Measurements from ENCODE around the gene DPF3. TPM values are rescaled to one million over a fixed set of nuclear protein-coding genes. Genes with fewer than 3 reads are reported as not detected.
A peak's percentile ranks its signal among the peaks of the same experiment; 100 is the strongest.

DPF3 gene
- total and polyA plus RNA-seq, 8 donors, result 1.4 to 3.6 (median 1.9) TPM

DNA sequence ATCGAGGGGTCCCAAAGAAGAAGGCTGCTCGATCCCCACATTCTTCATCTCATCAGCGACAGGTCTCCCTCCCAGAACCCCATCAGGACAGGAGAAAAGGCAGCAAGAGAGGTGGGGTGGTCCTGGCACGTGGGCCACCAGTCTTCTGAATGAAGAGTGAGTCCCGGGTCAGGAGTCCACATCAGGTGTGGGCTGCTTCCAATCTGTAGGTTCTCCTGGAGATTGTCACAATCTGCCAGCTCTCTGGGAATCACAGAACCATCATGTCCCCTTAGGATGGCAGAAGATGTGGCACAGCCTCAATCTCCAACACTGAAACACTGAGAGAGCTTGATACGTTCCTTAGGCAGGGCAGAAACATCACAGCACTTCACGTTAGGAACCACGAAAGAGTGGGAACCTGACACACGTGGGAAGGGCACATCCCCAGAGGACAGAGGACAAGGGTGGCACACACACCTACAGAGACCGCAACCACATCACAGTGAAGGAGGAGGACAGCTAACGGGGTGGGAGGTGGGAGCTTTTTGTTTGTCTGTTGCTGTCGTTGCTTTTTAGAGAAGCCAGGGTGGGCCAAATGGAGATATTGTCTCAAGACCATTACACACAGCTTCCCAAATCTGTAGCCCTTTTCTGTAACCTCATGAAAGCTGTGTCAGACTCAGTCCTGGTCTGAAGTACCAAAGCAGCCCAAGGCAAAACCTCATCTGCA, 284.5 kb downstream of the DPF3 start:
- H3K9me3 ChIP-seq, result no peaks in the 10 kb centered on the region
- intact Hi-C loops (cut with DNase I), result no loop called here
- H3K27me3 ChIP-seq, result no peaks in the 10 kb centered on the region
- no peaks in the 10 kb centered on the region for H3K36me3 ChIP-seq
- H3K4me1 ChIP-seq, result no peaks in the 10 kb centered on the region
- no peak overlapping the region for H3K4me3 ChIP-seq
- DNase-seq (no peak), ATAC-seq (no peak)
- no peak overlapping the region for H3K27ac ChIP-seq
- TF ChIP-seq, protein P1, sequence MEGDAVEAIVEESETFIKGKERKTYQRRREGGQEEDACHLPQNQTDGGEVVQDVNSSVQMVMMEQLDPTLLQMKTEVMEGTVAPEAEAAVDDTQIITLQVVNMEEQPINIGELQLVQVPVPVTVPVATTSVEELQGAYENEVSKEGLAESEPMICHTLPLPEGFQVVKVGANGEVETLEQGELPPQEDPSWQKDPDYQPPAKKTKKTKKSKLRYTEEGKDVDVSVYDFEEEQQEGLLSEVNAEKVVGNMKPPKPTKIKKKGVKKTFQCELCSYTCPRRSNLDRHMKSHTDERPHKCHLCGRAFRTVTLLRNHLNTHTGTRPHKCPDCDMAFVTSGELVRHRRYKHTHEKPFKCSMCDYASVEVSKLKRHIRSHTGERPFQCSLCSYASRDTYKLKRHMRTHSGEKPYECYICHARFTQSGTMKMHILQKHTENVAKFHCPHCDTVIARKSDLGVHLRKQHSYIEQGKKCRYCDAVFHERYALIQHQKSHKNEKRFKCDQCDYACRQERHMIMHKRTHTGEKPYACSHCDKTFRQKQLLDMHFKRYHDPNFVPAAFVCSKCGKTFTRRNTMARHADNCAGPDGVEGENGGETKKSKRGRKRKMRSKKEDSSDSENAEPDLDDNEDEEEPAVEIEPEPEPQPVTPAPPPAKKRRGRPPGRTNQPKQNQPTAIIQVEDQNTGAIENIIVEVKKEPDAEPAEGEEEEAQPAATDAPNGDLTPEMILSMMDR (IDR thresholded peaks at IDR 0.05), result no peak

DNA sequence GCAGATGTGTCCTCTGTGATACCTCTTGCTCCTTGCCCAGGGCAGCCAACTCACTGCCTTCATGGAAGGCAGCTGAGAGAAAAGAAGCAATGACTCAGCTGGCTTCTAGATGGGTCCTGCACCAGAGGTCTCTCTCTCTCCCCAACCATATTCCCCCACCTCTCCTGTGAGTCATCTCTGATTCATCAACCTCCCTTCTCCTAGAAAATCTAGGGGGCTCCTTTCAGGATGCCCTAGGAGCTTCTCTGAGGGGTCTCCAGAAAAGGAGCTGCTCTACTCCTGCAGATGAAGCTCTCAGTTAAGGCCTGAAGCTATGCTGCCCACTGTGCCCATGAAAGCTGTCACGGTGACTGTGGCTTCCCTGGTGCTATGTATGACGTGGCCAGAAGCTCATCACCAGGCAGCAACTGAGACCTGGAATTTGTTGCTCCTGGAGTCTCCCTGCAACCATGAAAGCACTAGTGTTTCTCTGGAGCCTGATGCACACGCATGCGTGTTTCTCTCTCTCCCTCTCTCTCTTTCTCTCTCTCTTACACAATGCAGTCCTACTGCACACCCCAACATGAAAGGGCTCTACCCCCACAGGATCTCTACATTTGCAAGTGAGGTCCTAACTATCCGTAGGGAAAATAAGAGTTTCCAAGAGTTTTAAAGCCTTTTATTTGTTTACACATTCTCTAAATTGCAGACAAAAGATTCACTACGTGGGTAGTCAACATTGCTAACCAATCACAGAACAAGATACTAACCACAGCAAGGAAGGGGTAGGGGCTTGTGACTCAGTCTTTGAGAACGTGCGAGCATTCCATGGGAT, 285.3 kb downstream of the DPF3 start:
- TF ChIP-seq, protein P1 (IDR thresholded peaks at IDR 0.05), result no peak
- intact Hi-C loops (cut with DNase I), result no loop called here
- H3K27ac ChIP-seq, result no peak overlapping the region
- DNase-seq (no peak), ATAC-seq (peak; percentile 36)
- no peaks in the 10 kb centered on the region for H3K4me1 ChIP-seq
- no peaks in the 10 kb centered on the region for H3K36me3 ChIP-seq
- no peak overlapping the region for H3K4me3 ChIP-seq
- H3K9me3 ChIP-seq, result no peaks in the 10 kb centered on the region
- H3K27me3 ChIP-seq, result no peaks in the 10 kb centered on the region

DNA sequence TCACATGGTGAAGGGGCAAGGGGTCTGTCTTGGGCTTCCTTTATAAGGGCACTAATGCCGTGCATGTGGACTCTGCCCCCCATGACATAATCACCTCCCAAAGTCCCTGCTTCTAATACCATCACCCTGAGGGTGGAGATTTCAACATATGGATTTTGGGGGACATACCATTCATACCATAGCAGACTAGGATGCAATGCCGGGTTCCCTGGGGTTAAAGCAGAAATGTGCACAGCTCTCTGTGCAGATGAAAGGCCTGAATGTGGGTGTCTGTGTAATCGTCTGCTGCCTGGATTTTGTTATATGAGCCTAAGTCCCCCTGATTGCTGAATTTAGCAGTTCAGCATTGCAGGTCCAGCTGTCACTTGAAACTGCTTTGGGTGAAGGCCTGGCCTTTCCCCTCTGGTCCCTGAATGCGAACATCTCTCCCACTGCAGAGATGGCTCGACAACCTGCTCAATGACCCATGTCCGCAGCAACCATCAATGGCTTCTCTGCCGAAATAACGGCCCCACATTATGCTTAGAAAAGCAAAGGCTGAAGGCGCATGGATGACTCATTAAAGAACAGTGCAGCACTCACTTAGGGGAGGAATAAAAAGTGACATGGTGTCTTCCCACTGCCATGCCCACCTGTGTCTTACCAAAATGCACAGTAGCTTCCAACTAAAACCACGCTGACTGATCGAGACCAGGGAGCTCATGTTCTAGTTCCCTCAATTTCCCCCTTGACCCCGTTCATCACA, 286.3 kb downstream of the DPF3 start:
- no peak for DNase-seq
- intact Hi-C loops (cut with DNase I), result no loop called here
- no peak for ATAC-seq
- H3K27me3 ChIP-seq, result no peaks in the 10 kb centered on the region
- no peaks in the 10 kb centered on the region for H3K36me3 ChIP-seq
- H3K27ac ChIP-seq, result no peak overlapping the region
- H3K9me3 ChIP-seq, result no peaks in the 10 kb centered on the region
- H3K4me3 ChIP-seq, result no peak overlapping the region
- H3K4me1 ChIP-seq, result no peaks in the 10 kb centered on the region
- TF ChIP-seq, protein P1 (IDR thresholded peaks at IDR 0.05), result no peak

DNA sequence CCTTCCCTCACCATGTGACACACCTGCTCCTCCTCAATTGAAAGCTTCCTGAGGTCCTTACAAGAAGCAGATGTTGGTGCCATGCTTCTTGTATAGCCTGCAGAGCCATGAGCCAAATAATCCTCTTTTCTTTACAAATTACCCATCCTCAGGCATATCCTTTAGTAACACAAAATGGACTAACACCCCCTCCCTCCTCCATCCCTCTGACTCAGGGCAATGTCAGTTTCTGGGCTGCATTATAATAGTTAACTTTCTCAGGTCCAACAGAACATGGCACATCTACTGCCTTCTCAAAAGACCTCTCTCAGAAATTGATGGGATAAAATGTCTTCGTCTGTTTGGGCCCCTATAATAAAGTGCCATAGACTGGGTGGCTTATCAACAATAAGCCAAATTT, 287.0 kb downstream of the DPF3 start:
- no peak for ATAC-seq
- no peaks in the 10 kb centered on the region for H3K27me3 ChIP-seq
- H3K27ac ChIP-seq, result no peak overlapping the region
- no peak for DNase-seq
- no peaks in the 10 kb centered on the region for H3K4me1 ChIP-seq
- H3K9me3 ChIP-seq, result no peaks in the 10 kb centered on the region
- no peaks in the 10 kb centered on the region for H3K36me3 ChIP-seq
- no peak overlapping the region for H3K4me3 ChIP-seq
- intact Hi-C loops (cut with DNase I), result no loop called here
- TF ChIP-seq, protein P1 (IDR thresholded peaks at IDR 0.05), result no peak

DNA sequence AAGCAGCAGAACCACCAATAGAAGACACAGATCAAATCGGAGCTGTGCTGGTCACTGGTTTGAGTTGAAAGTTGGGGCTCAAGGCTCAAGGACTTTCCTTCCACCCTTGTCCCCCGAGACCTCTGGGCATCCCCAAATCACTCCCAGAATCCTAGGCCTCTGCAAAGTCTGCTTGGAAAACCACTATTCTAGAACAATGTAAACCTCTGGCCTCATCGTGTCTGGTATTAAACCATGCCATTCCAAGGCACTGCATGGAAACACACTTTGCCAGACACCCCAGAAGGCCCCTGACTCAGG, 288.0 kb downstream of the DPF3 start:
- no peaks in the 10 kb centered on the region for H3K36me3 ChIP-seq
- ATAC-seq, result no peak
- no peak for DNase-seq
- peaks cover 0 to 6% of the 10 kb centered on the region in 2 donors for H3K27me3 ChIP-seq
- H3K9me3 ChIP-seq, result no peaks in the 10 kb centered on the region
- intact Hi-C loops (cut with DNase I), result no loop called here
- H3K4me1 ChIP-seq, result no peaks in the 10 kb centered on the region
- H3K4me3 ChIP-seq, result no peak overlapping the region
- TF ChIP-seq, protein P1 (IDR thresholded peaks at IDR 0.05), result no peak
- H3K27ac ChIP-seq, result no peak overlapping the region

Measured in left lung (tissue), 10 donors.